Nephron progenitor cell (in vitro differentiated cells): ENCODE results near the gene SPG21.
"Not testable (repeated sequence)": the region's sequence is repeated elsewhere in the genome, so short reads cannot be mapped to it uniquely, and the experiment has no call there.

Source experiments
- DNase-seq: peaks from one replicate; pipeline ENCODE4 v3.0.0; 2021
- H3K27ac Mint-ChIP-seq: 2 replicates; pipeline ENCODE4 v1.8.0; 2021; ENCODE audit warnings: mild to moderate bottlenecking, moderate library complexity, mixed read lengths
- H3K27me3 Mint-ChIP-seq: 2 replicates; pipeline ENCODE4 v1.8.0; 2021; ENCODE audit warnings: mild to moderate bottlenecking, low read depth, mixed read lengths; ENCODE audit not compliant: poor library complexity
- H3K36me3 Mint-ChIP-seq: 2 replicates; pipeline ENCODE4 v1.8.0; 2021; ENCODE audit warnings: low read depth, mixed read lengths
- H3K4me1 Mint-ChIP-seq: 2 replicates; pipeline ENCODE4 v1.8.0; 2021; ENCODE audit warnings: mixed read lengths
- H3K4me3 Mint-ChIP-seq: 2 replicates; pipeline ENCODE4 v1.8.0; 2021; ENCODE audit warnings: mild to moderate bottlenecking, moderate library complexity, mixed read lengths
- H3K9me3 Mint-ChIP-seq: 2 replicates; pipeline ENCODE4 v1.8.0; 2021; ENCODE audit warnings: mild to moderate bottlenecking, moderate library complexity, mixed read lengths
- CTCF ChIP-seq: fragments of 200-600 bp; sonication (generic); IDR thresholded peaks from 2 replicates; pipeline ENCODE4 v1.5.0; 2021; ENCODE audit warnings: antibody characterized with exemption

The SPG21 gene

GRCh38 chr15:65027593-65027992, 37.9 kb upstream of the SPG21 start:
- Mint-ChIP-seq H3K27me3 (peaks cover 13% of the 10 kb centered on the region), H3K4me1 (peaks cover 25% of the 10 kb centered on the region), H3K27ac (no peak overlapping the region), H3K36me3 (peaks cover 33% of the 10 kb centered on the region), H3K9me3 (no peaks in the 10 kb centered on the region), H3K4me3 (peak overlapping the region; percentile 91)
- no peak for TF ChIP-seq CTCF
- DNase-seq = no peak

GRCh38 chr15:65026756-65027155, 37.0 kb upstream of the SPG21 start:
- Mint-ChIP-seq H3K36me3 (peaks cover 33% of the 10 kb centered on the region), H3K27me3 (peaks cover 5% of the 10 kb centered on the region), H3K4me3 (no peak overlapping the region), H3K9me3 (no peaks in the 10 kb centered on the region), H3K27ac (peak overlapping the region; percentile 66), H3K4me1 (peaks cover 17% of the 10 kb centered on the region)
- DNase-seq = no peak
- no peak for TF ChIP-seq CTCF

- no peak overlapping the region for H3K27ac Mint-ChIP-seq
- TF ChIP-seq CTCF = no peak
- no peak overlapping the region for H3K4me3 Mint-ChIP-seq
- H3K36me3 Mint-ChIP-seq = peaks cover 71% of the 10 kb centered on the region
- no peak for DNase-seq
- no peaks in the 10 kb centered on the region for H3K4me1 Mint-ChIP-seq
- no peaks in the 10 kb centered on the region for H3K27me3 Mint-ChIP-seq
- H3K9me3 Mint-ChIP-seq = no peaks in the 10 kb centered on the region
Measured at GRCh38 chr15:65021488-65021887, 31.8 kb upstream of the SPG21 start.

DNA sequence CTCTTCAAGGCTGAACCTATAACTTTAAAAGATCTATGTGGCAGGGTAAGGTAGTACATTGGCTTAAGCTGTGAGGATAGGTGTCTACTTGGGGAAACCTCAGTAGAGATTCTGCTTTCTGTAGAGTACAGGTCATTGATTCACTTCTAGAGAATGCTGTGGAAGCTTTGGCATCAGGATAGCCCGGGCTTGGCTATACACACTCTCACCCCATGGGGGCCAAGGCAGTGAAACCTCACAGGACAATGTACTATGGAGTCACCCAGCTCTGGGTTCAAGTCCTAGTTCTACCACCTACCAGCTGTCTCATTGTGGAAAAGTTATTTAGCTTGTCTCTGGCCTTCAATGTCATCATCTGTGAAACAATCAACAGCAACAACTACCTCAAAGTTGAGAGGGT, 30.7 kb upstream of the SPG21 start:
- H3K4me1 Mint-ChIP-seq = no peaks in the 10 kb centered on the region
- DNase-seq = no peak
- peaks cover 71% of the 10 kb centered on the region for H3K36me3 Mint-ChIP-seq
- TF ChIP-seq CTCF = no peak
- H3K27ac Mint-ChIP-seq = no peak overlapping the region
- no peak overlapping the region for H3K4me3 Mint-ChIP-seq
- H3K27me3 Mint-ChIP-seq = no peaks in the 10 kb centered on the region
- H3K9me3 Mint-ChIP-seq = no peaks in the 10 kb centered on the region

DNA sequence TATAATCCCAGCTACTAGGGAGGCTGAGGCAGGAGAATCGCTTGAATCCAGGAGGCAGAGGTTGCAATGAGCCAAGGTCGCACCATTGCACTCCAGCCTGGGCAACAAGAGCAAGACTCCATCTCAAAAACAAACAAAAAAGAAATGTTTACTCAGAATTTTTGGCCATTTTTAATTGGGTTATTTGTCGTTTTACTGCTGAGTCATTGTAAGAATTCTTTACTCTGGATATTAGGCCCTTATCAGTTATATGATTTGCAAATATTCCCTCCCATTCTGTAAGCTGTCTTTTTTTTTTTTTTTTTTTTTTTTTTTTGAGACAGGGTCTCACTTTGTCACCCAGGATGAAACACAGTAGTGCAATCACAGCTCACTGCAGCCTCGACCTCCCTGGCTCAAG, 21.5 kb upstream of the SPG21 start:
- H3K27ac Mint-ChIP-seq, H3K4me1 Mint-ChIP-seq, H3K27me3 Mint-ChIP-seq, H3K4me3 Mint-ChIP-seq, DNase-seq: not testable (repeated sequence)
- Mint-ChIP-seq H3K9me3 (peaks cover 26% of the 10 kb centered on the region), H3K36me3 (peaks cover 66% of the 10 kb centered on the region)

- Mint-ChIP-seq H3K36me3 (peaks cover 64% of the 10 kb centered on the region), H3K27ac (no peak overlapping the region), H3K27me3 (no peaks in the 10 kb centered on the region), H3K9me3 (peaks cover 15% of the 10 kb centered on the region), H3K4me3 (no peak overlapping the region), H3K4me1 (peaks cover 17% of the 10 kb centered on the region)
- no peak for TF ChIP-seq CTCF
- no peak for DNase-seq
Measured at GRCh38 chr15:65008983-65009382, 19.3 kb upstream of the SPG21 start.
